ENCODE results near the gene PPEF1.
"Not testable (repeated sequence)": the region's sequence is repeated elsewhere in the genome, so short reads cannot be mapped to it uniquely, and the experiment has no call there.

Gene PPEF1

GRCh38 chrX:18702362-18703195 lies 4.9 kb upstream of the PPEF1 start:
- DNase-seq, result no peak

- no peak for DNase-seq
Observed at GRCh38 chrX:18709833-18710232, 2.4 kb downstream of the PPEF1 start.

- no peak for DNase-seq
Observed at GRCh38 chrX:18714910-18715309, 7.5 kb downstream of the PPEF1 start.

GRCh38 chrX:18719852-18720251 lies 12.4 kb downstream of the PPEF1 start:
- DNase-seq, result no peak

GRCh38 chrX:18721683-18722499 lies 14.4 kb downstream of the PPEF1 start:
- DNase-seq, result no peak

GRCh38 chrX:18722500-18723071 lies 15.1 kb downstream of the PPEF1 start:
- DNase-seq, result no peak

GRCh38 chrX:18725310-18725943 lies 18.0 kb downstream of the PPEF1 start:
- DNase-seq, result no peak

GRCh38 chrX:18733287-18733686 lies 25.8 kb downstream of the PPEF1 start:
- DNase-seq, result no peak

- not testable (repeated sequence) for DNase-seq
Observed at GRCh38 chrX:18739609-18740008, 32.2 kb downstream of the PPEF1 start.

GRCh38 chrX:18748499-18748898 lies 41.1 kb downstream of the PPEF1 start:
- no peak for DNase-seq

- DNase-seq, result no peak
Observed at GRCh38 chrX:18753631-18754030, 46.2 kb downstream of the PPEF1 start.

- DNase-seq, result no peak
Observed at GRCh38 chrX:18755651-18756050, 48.2 kb downstream of the PPEF1 start.

- DNase-seq, result no peak
Observed at GRCh38 chrX:18757956-18758932, 50.8 kb downstream of the PPEF1 start.

GRCh38 chrX:18761750-18762149 lies 54.3 kb downstream of the PPEF1 start:
- no peak for DNase-seq

GRCh38 chrX:18763106-18763505 lies 55.7 kb downstream of the PPEF1 start:
- DNase-seq, result not testable (repeated sequence)

- DNase-seq, result no peak
Observed at GRCh38 chrX:18769364-18769763, 61.9 kb downstream of the PPEF1 start.

GRCh38 chrX:18769812-18770573 lies 62.5 kb downstream of the PPEF1 start:
- no peak for DNase-seq

- DNase-seq, result no peak
Observed at GRCh38 chrX:18789916-18790315, 82.5 kb downstream of the PPEF1 start.

GRCh38 chrX:18792828-18793227 lies 85.4 kb downstream of the PPEF1 start:
- no peak for DNase-seq

GRCh38 chrX:18793601-18794089 lies 86.2 kb downstream of the PPEF1 start:
- DNase-seq, result no peak

GRCh38 chrX:18797141-18797540 lies 89.7 kb downstream of the PPEF1 start:
- no peak for DNase-seq
